HG03103 (cell line): ENCODE data around the gene NUB1.

Experiments used
- ATAC-seq: cut with Tn5 transposase; IDR thresholded peaks from one replicate; pipeline ENCODE4 v1.9.1; 2021; ENCODE audit warnings: low read depth; ENCODE audit not compliant: unreplicated experiment

NUB1 gene

DNA sequence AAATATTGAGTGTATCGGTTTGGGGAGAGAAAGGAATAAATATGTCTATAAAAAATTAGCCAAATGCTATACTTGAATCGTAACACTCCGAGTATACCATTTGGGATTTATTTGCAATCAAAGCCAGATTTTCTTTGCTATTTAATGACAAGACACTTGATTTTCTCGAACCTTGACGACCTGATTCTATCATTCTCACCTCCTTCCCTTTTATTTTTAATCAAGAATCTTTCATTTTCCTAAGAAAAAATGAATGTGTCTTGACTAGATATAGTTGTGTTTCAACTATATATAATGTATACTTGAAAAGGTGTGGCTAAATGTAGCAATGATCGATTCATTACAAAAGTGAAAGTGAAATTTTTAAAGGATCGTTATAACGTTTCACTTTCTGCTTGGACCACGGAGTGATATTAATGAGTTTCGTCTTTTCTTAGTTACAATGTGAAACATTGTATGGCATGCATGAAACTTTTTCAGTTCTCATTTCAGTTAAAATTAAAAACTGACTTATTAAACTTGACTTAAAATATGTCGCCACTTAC lies 562 bp downstream of the NUB1 start:
- ATAC-seq, result peak; percentile 47

DNA sequence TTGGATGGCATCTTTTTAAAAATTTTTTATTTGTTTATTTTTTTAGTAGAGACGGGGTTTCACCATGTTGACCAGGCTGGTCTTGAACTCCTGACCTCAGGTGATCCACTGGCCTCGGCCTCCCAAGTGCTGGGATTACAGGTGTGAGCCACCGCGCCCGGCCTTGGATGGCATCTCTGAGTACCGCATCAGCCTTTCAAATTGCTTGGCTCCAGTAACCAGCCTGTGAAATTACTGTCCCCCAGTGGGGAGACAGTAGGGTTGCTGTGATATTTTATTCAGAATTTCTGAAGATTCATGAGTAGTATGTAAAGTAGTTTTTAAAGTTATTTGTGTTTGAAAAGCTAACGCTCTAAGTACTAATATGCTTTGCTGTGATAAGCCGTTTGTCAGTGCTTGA lies 1.2 kb downstream of the NUB1 start:
- ATAC-seq, result no peak

- no peak for ATAC-seq
Observed at GRCh38 chr7:151343516-151343915, 1.9 kb downstream of the NUB1 start.

GRCh38 chr7:151345576-151346469 lies 4.2 kb downstream of the NUB1 start:
- no peak for ATAC-seq

- ATAC-seq, result no peak
Observed at GRCh38 chr7:151346470-151346769, 4.8 kb downstream of the NUB1 start.

- no peak for ATAC-seq
Observed at GRCh38 chr7:151347200-151347599, 5.6 kb downstream of the NUB1 start.

DNA sequence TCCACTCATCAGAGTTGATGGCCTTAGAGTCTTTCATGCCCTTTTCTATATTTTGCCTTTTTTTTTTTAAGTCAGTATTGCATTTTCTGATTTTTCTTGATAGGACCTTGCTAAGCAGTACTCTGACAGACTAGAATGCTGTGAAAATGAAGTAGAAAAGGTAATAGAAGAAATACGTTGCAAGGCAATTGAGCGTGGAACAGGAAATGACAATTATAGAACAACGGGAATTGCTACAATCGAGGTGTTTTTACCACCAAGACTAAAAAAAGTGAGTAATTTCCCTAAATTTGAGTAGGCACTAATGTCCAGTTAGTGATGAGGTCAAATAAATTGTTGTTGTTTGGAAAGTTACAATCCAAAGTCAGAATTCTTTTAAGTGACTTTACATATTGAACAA lies 7.4 kb downstream of the NUB1 start:
- no peak for ATAC-seq

DNA sequence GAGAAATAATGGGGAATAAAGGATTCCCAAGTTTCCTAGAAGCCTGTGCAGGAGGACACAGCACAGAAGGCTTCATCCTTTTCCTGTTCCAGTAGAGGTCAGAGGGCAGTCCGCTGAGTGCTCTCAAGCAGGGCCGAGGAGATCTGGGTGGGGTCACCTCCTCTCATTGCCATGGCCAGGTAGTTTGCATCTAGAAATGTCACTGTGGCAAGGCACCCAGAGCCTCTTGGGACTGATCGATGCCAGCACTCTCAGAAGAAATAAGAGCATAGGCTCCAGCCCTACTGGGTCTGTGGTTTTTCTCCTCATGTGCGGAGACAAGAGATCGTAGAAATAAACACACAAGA lies 7.9 kb downstream of the NUB1 start:
- peak; percentile 26 for ATAC-seq

DNA sequence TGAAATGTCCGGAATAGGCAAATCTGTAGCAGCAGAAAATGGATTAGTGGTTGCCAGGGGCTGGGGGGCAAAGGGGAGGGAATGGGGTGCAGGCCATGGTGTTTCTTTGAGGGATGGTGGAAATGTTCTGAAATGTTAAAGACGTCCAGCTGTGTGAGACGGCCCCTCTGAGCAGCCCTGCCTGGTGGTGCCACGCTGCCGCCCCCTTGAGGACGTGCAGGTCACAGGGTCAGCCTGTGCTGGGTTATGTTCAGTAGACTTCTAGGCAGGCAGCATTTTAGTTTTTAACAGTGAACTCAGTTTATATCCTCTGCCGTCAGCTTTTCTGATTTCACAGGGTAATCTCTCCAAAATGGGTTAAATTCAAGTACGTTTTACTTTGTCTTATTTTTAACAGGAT lies 9.4 kb downstream of the NUB1 start:
- ATAC-seq, result no peak

DNA sequence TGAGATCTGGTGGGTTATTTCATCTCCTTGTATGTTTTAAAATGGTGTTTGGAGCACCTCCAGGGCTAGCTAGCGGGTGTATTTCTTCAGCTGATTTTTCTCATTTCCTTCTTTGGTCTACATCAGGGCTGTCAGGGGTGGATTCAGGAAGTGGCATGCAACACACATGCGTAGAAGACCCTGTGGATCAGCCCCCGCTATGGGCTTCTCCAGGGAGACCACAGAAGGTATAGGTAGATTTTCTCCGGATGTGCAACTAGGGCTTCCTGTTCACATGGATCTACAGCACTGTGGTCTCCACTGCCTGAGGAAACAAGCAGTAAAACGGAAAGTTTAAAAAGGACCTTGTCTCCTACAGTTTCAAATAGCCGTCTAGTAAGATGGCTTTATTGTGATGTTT lies 10.4 kb downstream of the NUB1 start:
- ATAC-seq, result peak; percentile 41

DNA sequence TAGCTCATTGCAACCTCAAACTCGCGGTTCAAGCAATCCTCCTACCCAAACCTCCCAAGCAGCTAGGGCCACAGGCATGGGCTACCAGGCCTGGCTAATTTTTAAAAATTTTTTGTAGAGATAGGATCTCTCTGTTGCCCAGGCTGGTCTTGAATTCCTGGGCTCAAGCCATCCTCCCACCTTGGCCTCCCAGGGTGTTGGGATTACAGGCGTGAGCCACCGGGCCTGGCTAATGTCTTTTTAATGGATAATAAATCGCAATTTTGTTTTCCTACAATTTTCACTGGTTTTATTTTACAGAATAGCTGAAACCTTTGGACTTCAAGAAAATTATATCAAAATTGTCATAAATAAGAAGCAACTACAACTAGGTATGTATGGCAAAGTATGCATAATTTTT lies 10.9 kb downstream of the NUB1 start:
- no peak for ATAC-seq

DNA sequence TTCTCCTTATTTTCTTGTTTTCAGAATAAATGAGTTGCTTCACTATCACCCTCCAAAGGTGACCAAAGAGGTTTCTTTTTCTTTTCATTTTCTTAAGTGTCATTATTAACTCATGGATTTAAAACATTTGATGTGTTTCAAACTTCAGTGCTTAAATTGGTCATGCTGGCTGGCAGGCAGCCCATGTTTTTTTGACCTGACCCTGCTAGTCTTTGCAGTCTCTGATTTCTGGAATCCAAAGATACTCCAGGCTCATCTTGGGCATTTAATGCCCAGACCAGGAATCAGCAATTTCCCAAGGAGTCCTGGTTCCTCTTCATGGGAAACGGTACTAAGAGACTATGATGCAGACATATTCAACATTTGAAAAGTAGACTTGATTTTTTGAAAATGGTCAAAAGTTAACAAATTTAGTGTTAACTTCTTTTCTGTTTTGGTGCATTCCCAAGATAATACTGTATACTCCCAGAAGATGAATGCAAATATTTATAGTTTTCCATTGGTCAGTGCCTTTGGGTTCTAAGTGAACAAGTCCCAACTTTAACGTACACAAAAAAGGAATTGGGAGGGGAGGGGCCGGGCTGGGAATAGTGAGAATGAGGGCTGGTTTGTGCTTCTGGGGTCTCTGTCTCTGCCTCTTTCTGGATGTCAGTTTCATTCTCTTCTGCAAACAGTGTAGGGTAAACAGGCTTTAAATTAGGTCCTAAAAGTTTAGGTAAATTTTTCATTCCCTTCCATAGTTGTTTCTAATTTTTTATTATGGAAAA lies 19.8 kb downstream of the NUB1 start:
- ATAC-seq, result no peak

DNA sequence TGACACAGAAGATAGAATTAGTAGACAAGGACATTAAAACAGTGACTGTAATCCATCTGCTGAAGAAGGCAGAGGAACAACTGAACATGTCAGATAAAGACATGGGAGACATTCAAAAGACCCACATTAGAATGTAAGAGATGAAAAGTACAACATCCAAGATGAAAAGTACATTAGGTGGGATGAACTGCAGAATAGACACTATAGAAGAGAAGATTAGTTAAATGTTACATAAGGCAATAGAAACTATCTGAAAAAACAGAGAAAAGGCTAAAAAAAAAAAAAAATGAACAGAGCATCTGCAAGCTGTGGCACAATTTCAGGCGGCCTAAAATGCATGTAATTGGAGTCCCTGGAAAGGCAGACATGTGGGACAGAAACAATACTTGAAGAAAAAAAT lies 21.6 kb downstream of the NUB1 start:
- no peak for ATAC-seq

GRCh38 chr7:151366166-151366879 lies 24.7 kb downstream of the NUB1 start:
- no peak for ATAC-seq

DNA sequence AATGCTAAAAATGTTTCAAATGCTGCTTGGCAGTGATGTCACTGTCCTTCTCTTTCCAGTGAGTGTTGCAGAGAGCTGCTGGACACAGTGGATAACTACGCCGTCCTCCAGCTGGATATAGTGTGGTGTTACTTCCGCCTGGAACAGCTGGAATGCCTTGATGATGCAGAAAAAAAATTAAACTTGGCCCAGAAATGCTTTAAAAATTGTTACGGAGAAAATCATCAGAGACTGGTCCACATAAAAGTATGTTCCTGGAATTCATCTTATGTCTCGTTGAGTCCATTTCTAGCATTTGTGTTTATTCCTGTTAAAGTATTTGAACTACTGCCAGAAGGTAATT lies 25.2 kb downstream of the NUB1 start:
- ATAC-seq, result no peak

DNA sequence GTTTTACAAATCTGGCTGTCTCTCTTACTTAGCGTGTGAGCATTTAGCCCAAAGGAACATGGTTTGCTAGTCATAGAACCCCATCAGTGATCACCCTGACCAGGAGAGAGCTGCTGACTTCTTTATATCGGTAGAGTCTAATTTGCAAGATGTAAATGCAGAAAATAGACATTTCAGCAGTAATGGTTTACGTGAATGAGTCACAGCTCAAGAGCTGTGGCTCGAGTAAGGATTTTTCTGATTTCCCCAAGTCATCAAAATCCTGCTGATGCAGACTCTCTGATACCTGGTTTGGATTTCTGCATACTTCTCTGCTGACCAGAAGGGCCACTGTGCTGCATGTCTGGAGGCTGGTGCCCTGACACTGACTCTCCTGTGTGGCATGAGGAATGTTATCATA lies 25.7 kb downstream of the NUB1 start:
- ATAC-seq, result no peak

- ATAC-seq, result peak; percentile 97
Observed at GRCh38 chr7:151368136-151368571, 26.5 kb downstream of the NUB1 start.

- ATAC-seq, result no peak
Observed at GRCh38 chr7:151371266-151371665, 29.7 kb downstream of the NUB1 start.

DNA sequence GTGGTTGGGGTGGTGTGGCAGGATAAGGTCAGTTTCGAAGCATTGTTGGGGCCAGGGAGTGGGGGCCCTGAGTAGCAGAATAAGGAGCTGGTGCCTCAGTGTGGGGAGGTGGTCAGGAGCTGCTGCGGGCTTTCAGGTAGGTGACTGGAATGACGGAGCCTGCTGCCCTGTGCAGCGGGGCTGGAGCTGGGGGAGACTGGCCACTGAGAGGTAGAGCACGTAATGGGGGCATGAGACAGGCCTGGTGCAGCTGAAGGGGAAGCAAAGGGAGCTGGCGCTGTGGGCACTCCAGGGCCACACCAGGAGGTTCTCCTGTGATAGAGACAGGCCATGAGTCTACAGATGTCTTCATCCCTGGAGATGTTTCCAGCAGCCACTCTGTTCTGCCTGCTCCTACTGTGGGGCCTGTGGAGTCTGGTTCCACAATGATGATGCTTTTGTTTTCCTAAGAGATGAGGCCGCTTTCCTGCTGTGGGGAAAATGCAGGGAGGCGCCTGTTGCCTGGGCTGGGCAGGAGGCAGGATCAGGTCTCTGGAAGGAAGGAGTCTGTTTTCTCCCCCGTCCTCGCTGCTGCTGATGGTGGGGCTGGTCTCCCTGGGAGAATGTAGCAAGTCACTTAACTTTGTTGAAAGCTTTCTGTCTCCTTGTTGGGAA lies 31.1 kb downstream of the NUB1 start:
- ATAC-seq, result no peak

DNA sequence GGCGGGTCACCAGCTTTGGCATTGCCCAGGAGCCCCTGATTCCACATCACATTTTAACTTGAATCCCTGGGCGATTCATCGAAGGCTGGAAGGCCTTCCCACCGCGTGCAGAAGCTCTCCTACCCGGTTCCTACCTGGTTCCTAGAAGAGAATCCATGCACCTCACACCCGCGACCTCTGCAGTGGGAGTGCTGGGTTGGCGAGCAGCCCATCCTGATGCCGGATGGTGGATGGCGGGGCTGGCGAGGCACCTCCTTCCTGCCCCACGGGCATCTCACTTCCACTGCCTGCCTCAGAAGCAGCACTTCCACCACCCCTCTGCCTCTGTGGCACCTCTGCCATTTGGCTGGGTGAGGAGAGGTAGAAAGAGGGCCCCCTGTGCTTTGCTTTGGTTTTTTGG lies 32.0 kb downstream of the NUB1 start:
- no peak for ATAC-seq

DNA sequence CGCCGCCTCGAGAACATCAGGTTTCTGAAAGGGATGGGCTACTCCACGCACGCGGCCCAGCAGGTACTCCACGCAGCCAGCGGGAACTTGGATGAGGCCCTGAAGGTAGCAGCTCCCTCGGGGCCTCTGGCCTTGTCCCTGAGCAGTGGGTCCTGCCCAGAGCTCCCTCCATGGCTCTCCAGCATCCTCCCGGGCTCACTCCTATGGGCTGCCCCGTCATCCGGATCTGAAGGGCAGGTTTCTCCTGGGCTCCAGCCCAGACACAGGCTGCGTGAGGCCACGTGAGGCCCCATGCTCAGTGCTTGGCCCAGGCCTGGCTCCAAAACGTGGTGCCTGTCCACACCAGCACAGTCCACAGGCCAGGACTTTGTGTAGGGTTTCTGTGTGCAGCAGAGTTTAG lies 32.5 kb downstream of the NUB1 start:
- ATAC-seq, result no peak
